GM10266 (cell line): ENCODE data around the gene SMYD3.

Experiments
- DNase-seq: peaks from one replicate; pipeline ENCODE4 v3.0.0; 2012; ENCODE audit errors: extremely low spot score
- TF ChIP-seq, protein P1 (sequence below): IDR thresholded peaks from 2 replicates; pipeline ENCODE4 v1.5.1; 2012; ENCODE audit warnings: mild to moderate bottlenecking, low read depth; ENCODE audit not compliant: control insufficient read depth, insufficient read depth; ENCODE audit errors: missing control alignments

SMYD3 gene

DNA sequence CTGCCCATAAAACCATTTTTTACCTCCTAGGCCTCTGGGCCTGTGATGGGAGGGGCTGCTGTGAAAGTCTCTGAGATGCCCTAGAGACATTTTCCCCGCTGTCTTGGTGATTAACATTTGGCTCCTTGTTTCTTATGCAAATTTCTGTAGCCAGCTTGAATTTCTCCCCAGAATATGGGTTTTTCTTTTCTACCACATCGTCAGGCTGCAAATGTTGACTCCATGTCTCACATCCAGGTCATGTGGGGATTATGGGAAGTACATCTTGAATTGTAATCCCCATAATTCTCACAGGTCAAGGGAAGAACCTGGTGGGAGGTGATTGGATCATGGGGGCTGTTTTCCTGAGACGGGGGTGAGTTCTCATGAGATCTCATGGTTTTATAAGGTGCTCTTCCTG is 603.2 kb downstream of the SMYD3 start:
- DNase-seq = no peak
- TF ChIP-seq, protein P1, sequence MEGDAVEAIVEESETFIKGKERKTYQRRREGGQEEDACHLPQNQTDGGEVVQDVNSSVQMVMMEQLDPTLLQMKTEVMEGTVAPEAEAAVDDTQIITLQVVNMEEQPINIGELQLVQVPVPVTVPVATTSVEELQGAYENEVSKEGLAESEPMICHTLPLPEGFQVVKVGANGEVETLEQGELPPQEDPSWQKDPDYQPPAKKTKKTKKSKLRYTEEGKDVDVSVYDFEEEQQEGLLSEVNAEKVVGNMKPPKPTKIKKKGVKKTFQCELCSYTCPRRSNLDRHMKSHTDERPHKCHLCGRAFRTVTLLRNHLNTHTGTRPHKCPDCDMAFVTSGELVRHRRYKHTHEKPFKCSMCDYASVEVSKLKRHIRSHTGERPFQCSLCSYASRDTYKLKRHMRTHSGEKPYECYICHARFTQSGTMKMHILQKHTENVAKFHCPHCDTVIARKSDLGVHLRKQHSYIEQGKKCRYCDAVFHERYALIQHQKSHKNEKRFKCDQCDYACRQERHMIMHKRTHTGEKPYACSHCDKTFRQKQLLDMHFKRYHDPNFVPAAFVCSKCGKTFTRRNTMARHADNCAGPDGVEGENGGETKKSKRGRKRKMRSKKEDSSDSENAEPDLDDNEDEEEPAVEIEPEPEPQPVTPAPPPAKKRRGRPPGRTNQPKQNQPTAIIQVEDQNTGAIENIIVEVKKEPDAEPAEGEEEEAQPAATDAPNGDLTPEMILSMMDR = no peak

GRCh38 chr1:245901565-245901964 is 605.5 kb downstream of the SMYD3 start:
- TF ChIP-seq, protein P1 = no peak
- no peak for DNase-seq

DNA sequence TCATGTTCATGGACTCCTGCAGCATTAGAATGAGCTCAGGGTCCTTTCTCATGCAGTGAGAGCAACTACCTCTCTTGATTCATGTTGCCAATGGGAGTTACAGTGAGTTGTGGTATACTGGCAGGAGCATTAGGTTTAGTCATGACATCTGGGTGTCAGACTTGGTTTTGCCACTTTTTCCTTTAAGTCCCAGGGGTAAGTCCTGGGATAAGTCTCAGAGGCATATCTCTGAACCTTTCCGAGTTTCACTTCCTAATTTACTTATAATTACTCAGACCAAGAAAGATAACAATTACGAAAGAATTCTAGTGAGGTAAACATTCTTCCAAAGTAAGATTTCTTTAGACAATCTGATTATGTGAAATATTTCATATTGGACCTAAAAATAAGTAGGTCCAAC is 606.0 kb downstream of the SMYD3 start:
- TF ChIP-seq, protein P1 = no peak
- no peak for DNase-seq

GRCh38 chr1:245898581-245898980 is 608.5 kb downstream of the SMYD3 start:
- DNase-seq = no peak
- TF ChIP-seq, protein P1 = no peak

DNA sequence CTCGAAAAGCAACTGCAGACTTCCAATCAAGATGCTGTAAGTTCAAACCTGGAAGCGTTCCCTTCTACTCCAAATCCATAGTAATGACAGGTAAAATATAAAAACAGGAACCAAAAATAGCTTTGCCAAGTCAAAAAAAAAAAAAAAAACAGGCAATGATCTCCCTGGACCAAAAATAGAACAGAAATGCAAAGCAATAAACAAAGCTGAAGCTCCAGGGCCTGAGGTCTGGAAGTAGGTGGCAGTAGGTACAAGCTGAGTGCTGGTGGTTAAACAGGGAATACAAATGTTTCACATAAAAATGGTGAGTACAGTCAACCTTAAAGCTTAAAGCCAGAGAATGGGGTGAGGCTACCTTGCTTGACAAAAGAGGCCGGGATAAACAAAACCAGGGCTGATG is 610.8 kb downstream of the SMYD3 start:
- no peak for DNase-seq
- TF ChIP-seq, protein P1 = no peak

GRCh38 chr1:245895455-245895959 is 611.6 kb downstream of the SMYD3 start:
- no peak for DNase-seq
- TF ChIP-seq, protein P1 = no peak

- TF ChIP-seq, protein P1 = no peak
- DNase-seq = no peak
Observed at GRCh38 chr1:245894843-245895242, 612.2 kb downstream of the SMYD3 start.

- TF ChIP-seq, protein P1 = no peak
- no peak for DNase-seq
Observed at GRCh38 chr1:245893025-245893424, 614.1 kb downstream of the SMYD3 start.
